Stimulated activated CD4-positive, alpha-beta T cell treated with anti-CD3 and anti-CD28 coated beads, Interleukin-12 subunit alpha, Interleukin-12 subunit beta, amount 100 ng/mL, for 24 hours (primary cell): ENCODE measurements around the gene CCL17.
"Not testable (repeated sequence)": the region's sequence is repeated elsewhere in the genome, so short reads cannot be mapped to it uniquely, and the experiment has no call there.

Experiments
- DNase-seq, 2 experiments: peaks; one replicate each; pipeline ENCODE4 v3.0.0-alpha.2; 2020; ENCODE audit warnings: low read depth in 2 of 2

The CCL17 gene

GRCh38 chr16:57395026-57395425 is 9.5 kb upstream of the CCL17 start:
- DNase-seq = no peak

GRCh38 chr16:57396786-57397185 is 7.8 kb upstream of the CCL17 start:
- DNase-seq = no peak

- DNase-seq = not testable (repeated sequence)
Observed at GRCh38 chr16:57397493-57397892, 7.1 kb upstream of the CCL17 start.

- no peak for DNase-seq
Observed at GRCh38 chr16:57401943-57402640, 2.5 kb upstream of the CCL17 start.

GRCh38 chr16:57405097-57405496 is 530 bp downstream of the CCL17 start:
- DNase-seq = no peak

GRCh38 chr16:57406881-57407280 is 2.3 kb downstream of the CCL17 start:
- DNase-seq = no peak

GRCh38 chr16:57407521-57408353 is 3.2 kb downstream of the CCL17 start:
- DNase-seq = no peak

GRCh38 chr16:57409065-57409464 is 4.5 kb downstream of the CCL17 start:
- DNase-seq = no peak

- DNase-seq = no peak
Observed at GRCh38 chr16:57409870-57410587, 5.5 kb downstream of the CCL17 start.

GRCh38 chr16:57411362-57411976 is 6.9 kb downstream of the CCL17 start:
- DNase-seq = no peak

GRCh38 chr16:57412584-57412983 is 8.0 kb downstream of the CCL17 start:
- no peak for DNase-seq

GRCh38 chr16:57413301-57413730 is 8.7 kb downstream of the CCL17 start:
- no peak for DNase-seq

GRCh38 chr16:57413733-57414132 is 9.2 kb downstream of the CCL17 start:
- no peak for DNase-seq

GRCh38 chr16:57416084-57416483 is 11.5 kb downstream of the CCL17 start:
- no peak for DNase-seq

GRCh38 chr16:57419506-57419905 is 14.9 kb downstream of the CCL17 start:
- DNase-seq = no peak

- no peak for DNase-seq
Observed at GRCh38 chr16:57422026-57422944, 17.7 kb downstream of the CCL17 start.

GRCh38 chr16:57423152-57423551 is 18.6 kb downstream of the CCL17 start:
- no peak for DNase-seq

- no peak for DNase-seq
Observed at GRCh38 chr16:57424583-57424982, 20.0 kb downstream of the CCL17 start.

- DNase-seq = no peak
Observed at GRCh38 chr16:57426356-57426755, 21.8 kb downstream of the CCL17 start.

- DNase-seq = no peak
Observed at GRCh38 chr16:57427307-57427706, 22.7 kb downstream of the CCL17 start.

GRCh38 chr16:57427824-57428223 is 23.3 kb downstream of the CCL17 start:
- DNase-seq = no peak
